Measurements from ENCODE around the gene LYL1.

The LYL1 gene

GRCh38 chr19:13127051-13127450, 24.4 kb upstream of the LYL1 start:
- no peak for DNase-seq (ENCODE audit: low spot score)
- TF ChIP-seq, protein P1, sequence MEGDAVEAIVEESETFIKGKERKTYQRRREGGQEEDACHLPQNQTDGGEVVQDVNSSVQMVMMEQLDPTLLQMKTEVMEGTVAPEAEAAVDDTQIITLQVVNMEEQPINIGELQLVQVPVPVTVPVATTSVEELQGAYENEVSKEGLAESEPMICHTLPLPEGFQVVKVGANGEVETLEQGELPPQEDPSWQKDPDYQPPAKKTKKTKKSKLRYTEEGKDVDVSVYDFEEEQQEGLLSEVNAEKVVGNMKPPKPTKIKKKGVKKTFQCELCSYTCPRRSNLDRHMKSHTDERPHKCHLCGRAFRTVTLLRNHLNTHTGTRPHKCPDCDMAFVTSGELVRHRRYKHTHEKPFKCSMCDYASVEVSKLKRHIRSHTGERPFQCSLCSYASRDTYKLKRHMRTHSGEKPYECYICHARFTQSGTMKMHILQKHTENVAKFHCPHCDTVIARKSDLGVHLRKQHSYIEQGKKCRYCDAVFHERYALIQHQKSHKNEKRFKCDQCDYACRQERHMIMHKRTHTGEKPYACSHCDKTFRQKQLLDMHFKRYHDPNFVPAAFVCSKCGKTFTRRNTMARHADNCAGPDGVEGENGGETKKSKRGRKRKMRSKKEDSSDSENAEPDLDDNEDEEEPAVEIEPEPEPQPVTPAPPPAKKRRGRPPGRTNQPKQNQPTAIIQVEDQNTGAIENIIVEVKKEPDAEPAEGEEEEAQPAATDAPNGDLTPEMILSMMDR (IDR thresholded peaks at IDR 0.05; ENCODE audit: extremely low read depth, missing control alignments), result no peak

DNA sequence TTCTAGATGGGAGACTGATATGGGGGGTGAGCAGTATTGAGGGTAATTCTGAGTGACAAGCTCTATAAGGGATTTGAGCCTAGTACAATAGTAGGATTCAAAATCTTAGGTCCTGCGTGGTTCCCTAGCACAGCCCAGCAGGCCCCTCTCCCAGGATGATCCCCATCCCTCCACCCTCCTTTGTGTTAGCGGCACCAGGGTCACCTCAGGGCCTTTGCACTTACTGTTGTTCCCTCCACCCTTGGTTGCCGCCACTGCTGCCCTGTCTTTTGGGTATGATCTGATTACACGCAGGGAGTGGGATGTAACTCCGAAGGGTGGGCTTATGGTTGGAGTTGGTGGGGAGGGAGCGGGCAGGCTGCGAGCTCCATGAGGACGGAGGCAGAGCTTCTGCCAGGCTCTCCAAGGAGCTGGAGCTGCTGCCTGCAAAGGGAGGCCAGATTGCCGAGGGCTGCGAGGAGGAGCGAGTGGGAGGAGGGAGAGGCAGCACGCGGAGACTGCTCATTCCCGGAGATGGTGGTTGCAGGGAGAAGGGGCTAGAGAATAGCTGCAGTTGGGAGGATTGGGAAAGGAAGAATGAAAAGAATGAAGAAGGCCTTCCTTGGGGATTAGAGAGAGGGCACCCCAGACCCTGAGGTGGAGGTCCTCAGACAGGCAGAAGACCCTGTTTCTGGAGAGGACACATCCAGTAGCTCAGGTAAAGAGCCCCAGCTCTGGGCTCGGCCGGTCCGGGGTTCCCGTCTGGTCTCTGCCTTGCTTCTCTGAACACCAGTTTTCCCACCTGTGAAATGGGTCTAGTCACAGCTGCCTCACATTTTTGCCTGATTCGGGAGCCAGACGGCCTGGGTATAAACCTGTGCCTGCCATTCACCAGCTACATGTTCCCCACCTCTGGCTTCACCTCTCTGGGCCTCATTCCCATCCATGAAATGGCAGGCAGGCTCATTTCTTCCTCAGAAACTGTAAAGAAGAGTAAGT, 20.6 kb upstream of the LYL1 start:
- TF ChIP-seq, protein P1 (IDR thresholded peaks at IDR 0.05; ENCODE audit: extremely low read depth, missing control alignments), result no peak
- DNase-seq (ENCODE audit: low spot score), result no peak

- TF ChIP-seq, protein P1 (IDR thresholded peaks at IDR 0.05; ENCODE audit: extremely low read depth, missing control alignments), result no peak
- no peak for DNase-seq (ENCODE audit: low spot score)
These were observed 19.7 kb upstream of the LYL1 start for GRCh38 chr19:13122275-13122878.

DNA sequence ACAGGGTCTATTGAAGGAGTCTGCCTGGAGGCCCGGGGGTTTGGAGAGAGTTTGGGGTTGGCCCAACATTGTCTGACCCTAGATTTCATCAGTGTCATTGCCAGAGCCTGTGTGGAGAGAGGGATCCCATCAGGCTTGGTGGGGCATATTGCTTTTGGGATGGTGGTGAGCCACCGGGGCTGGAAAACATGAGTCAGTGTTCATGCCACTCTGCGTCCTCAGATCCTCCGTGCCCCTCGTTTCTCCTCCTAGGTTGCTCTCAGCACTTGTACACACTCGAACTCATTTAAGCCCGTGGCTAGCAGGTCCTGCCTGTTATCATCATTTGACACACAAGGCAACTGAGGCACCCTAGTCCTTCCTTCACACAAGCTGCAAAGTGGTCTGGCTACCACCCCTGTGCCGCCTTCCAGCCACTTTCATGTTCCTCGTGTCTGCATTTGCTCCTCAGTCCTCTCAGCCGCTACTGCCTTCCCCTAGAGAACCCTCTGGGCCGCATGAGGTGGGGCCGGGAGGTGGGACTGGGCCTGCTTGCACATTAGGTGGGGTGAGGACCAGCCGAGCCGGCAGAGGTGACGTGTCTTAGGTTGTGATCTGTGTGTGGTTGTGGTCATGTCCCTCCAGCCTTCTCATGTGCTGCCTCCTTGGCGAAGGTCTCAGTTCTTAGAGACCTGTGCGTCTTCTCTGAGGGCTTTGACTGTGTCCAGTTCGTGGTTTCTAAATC, 19.1 kb upstream of the LYL1 start:
- DNase-seq (ENCODE audit: low spot score), result no peak
- TF ChIP-seq, protein P1 (IDR thresholded peaks at IDR 0.05; ENCODE audit: extremely low read depth, missing control alignments), result no peak

DNA sequence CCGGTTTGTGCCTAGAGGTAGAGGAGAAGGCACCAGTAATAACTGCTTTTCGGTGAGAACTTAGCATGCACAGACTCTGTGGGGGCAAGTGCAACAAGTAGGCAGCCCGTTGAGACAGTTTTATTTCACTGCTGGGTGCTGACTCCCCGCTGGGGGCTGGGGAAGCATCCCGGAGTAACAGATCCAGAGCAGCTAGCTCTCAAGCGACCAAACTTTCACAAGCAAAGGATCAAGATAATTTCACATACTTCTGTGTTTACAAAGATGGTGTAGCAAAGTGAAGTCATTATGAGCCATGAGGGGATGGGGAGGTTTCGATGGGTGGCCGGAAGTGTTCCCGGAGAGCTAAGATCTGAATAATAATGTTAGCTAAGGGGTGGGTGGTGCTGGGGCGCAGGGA, 18.2 kb upstream of the LYL1 start:
- DNase-seq (ENCODE audit: low spot score), result no peak
- TF ChIP-seq, protein P1 (IDR thresholded peaks at IDR 0.05; ENCODE audit: extremely low read depth, missing control alignments), result no peak

- TF ChIP-seq, protein P1 (IDR thresholded peaks at IDR 0.05; ENCODE audit: extremely low read depth, missing control alignments), result no peak
- DNase-seq (ENCODE audit: low spot score), result no peak
These were observed 17.4 kb upstream of the LYL1 start for GRCh38 chr19:13120031-13120430.

All from GM20000 (cell line).